Measurements from ENCODE around the gene CLEC5A.

Gene CLEC5A

GRCh38 chr7:141949021-141949420, 2.2 kb upstream of the CLEC5A start:
- no peak overlapping the region for H3K27ac ChIP-seq
- TF ChIP-seq ZFX (IDR thresholded peaks at IDR 0.05; ENCODE audit: borderline replicate concordance): no peak
- TF ChIP-seq, protein P1, sequence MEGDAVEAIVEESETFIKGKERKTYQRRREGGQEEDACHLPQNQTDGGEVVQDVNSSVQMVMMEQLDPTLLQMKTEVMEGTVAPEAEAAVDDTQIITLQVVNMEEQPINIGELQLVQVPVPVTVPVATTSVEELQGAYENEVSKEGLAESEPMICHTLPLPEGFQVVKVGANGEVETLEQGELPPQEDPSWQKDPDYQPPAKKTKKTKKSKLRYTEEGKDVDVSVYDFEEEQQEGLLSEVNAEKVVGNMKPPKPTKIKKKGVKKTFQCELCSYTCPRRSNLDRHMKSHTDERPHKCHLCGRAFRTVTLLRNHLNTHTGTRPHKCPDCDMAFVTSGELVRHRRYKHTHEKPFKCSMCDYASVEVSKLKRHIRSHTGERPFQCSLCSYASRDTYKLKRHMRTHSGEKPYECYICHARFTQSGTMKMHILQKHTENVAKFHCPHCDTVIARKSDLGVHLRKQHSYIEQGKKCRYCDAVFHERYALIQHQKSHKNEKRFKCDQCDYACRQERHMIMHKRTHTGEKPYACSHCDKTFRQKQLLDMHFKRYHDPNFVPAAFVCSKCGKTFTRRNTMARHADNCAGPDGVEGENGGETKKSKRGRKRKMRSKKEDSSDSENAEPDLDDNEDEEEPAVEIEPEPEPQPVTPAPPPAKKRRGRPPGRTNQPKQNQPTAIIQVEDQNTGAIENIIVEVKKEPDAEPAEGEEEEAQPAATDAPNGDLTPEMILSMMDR (IDR thresholded peaks at IDR 0.05): no peak

GRCh38 chr7:141945356-141945755, 1.4 kb downstream of the CLEC5A start:
- no peak overlapping the region for H3K27ac ChIP-seq
- TF ChIP-seq, protein P1 (IDR thresholded peaks at IDR 0.05): no peak
- no peak for TF ChIP-seq ZFX (IDR thresholded peaks at IDR 0.05; ENCODE audit: borderline replicate concordance)

DNA sequence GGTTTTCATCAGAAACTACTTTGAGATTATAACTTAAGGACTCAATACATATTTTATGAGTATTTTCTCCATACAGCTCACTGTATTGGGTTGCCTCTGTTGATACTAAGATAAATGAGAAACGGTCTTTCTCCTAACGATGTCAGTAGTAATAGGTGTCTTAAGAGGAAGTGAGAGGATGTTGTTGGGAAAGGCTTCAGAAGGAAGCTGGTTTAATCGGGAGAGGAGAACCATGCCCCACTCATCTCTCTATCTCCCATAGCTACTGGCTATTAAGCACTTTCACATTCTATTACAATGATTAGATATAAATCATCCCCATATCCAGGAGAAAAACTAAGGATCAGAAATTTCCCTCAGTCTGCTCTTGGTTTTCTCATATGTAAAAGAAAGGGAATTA, 2.0 kb downstream of the CLEC5A start:
- no peak overlapping the region for H3K27ac ChIP-seq
- no peak for TF ChIP-seq ZFX (IDR thresholded peaks at IDR 0.05; ENCODE audit: borderline replicate concordance)
- TF ChIP-seq, protein P1 (IDR thresholded peaks at IDR 0.05): no peak

DNA sequence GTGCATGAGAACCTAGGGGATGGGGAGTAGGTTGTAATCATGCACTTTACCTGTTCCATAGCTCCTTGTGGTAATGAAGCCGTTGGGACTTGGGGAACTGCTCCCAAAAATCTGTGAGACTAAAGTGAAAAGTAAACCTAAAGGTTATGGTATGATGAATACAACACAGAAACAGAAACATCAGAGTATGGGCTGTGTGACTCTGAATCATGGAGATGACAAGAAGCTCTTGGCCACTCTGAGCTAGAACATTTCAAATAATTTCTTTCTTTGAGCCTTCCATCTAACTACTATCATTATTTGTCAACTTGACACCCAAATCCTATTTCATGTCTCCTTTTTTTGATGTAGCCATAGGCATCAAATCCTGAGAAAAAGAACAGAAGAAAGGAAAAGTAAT, 2.9 kb downstream of the CLEC5A start:
- TF ChIP-seq ZFX (IDR thresholded peaks at IDR 0.05; ENCODE audit: borderline replicate concordance): no peak
- TF ChIP-seq, protein P1 (IDR thresholded peaks at IDR 0.05): no peak
- H3K27ac ChIP-seq: no peak overlapping the region

DNA sequence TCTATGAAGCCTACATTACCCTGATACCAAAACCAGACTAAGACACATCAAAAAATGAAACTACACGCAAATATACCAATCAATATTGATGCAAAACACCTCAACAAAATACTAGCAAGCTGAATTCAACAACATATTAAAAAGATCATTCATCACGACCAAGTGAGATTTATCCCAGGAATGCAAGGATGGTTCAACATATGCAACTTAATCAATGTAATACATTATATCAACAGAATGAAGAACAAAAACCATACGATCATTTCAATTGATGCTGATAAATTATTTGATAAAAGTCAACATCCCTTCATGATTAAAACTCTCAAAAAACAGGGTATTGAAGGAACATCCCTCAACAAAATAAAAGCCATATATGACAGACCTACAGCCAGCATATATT, 5.7 kb downstream of the CLEC5A start:
- TF ChIP-seq, protein P1 (IDR thresholded peaks at IDR 0.05): no peak
- TF ChIP-seq ZFX (IDR thresholded peaks at IDR 0.05; ENCODE audit: borderline replicate concordance): no peak
- H3K27ac ChIP-seq: no peak overlapping the region

- no peak overlapping the region for H3K27ac ChIP-seq
- TF ChIP-seq, protein P1 (IDR thresholded peaks at IDR 0.05): no peak
- no peak for TF ChIP-seq ZFX (IDR thresholded peaks at IDR 0.05; ENCODE audit: borderline replicate concordance)
These were observed 16.6 kb downstream of the CLEC5A start for GRCh38 chr7:141930211-141930610.

DNA sequence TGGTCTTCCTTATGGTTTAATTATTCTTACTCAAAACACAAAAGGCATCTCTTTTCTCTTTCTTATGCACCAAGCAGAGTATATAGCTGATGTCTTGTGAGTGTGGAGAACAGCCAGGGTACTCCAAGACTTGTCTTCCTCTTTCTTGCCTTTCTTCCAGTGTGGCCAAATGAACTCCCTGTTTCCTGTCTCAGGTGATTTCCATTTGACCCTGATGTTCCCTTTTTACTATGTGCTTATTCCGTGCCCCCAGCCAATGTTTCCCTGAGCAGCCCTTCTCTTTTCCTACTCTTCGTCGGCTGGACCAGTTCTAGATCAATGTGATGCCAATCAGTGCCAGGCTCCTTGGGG, 18.0 kb downstream of the CLEC5A start:
- H3K27ac ChIP-seq: no peak overlapping the region
- TF ChIP-seq, protein P1 (IDR thresholded peaks at IDR 0.05): no peak
- TF ChIP-seq ZFX (IDR thresholded peaks at IDR 0.05; ENCODE audit: borderline replicate concordance): no peak

Measured in 22Rv1 (cell line).